CD8-positive, alpha-beta memory T cell (primary cell): ENCODE data around the gene NR2C2. TPM values are rescaled to one million over a fixed set of nuclear protein-coding genes. Genes with fewer than 3 reads are reported as not detected.

Source experiments
- CTCF ChIA-PET: fragments of 350-600 bp; sonication (Branson Sonifier 250); formaldehyde crosslinking; loops from one replicate; lab custom pipeline; 2021; ENCODE audit warnings: antibody characterized with exemption; lab: Charles Lee
- POLR2A ChIA-PET: fragments of 350-600 bp; sonication (Branson Sonifier 250); formaldehyde crosslinking; loops from one replicate; lab custom pipeline; 2021; ENCODE audit warnings: antibody characterized with exemption; lab: Charles Lee
- DNase-seq, 5 donors: peaks; one replicate each; pipeline versions ENCODE4 v3.0.0 to v3.0.0-alpha.2; 2020 to 2022; ENCODE audit warnings: mixed read lengths in 1 of 5
- H3K27ac ChIP-seq: one replicate; pipeline ENCODE4 v1.7.0; 2013; ENCODE audit warnings: low read depth, mild to moderate bottlenecking, low read length, moderate library complexity
- H3K27me3 ChIP-seq: 2 replicates; pipeline ENCODE4 v1.7.0; 2013; ENCODE audit warnings: low read length, mild to moderate bottlenecking; ENCODE audit not compliant: insufficient read depth, poor library complexity, severe bottlenecking
- H3K36me3 ChIP-seq: 2 replicates; pipeline ENCODE4 v1.7.0; 2013; ENCODE audit warnings: mild to moderate bottlenecking, low read length, moderate library complexity; ENCODE audit not compliant: insufficient read depth
- H3K4me1 ChIP-seq: 2 replicates; pipeline ENCODE4 v1.7.0; 2013; ENCODE audit warnings: mild to moderate bottlenecking, low read length, moderate library complexity; ENCODE audit not compliant: insufficient read depth
- H3K4me3 ChIP-seq: 2 replicates; pipeline ENCODE4 v1.7.0; 2013; ENCODE audit warnings: mild to moderate bottlenecking, low read length
- H3K9me3 ChIP-seq: 2 replicates; pipeline ENCODE4 v1.7.0; 2013; ENCODE audit warnings: mild to moderate bottlenecking, low read length
- H3K27ac Mint-ChIP-seq, 8 donors: one replicate each; pipeline ENCODE4 v1.8.0; 2020 to 2021; ENCODE audit warnings: mixed read lengths in 8 of 8, mild to moderate bottlenecking in 6 of 8, inconsistent platforms in 3 of 8, moderate library complexity in 3 of 8
- H3K27me3 Mint-ChIP-seq, 2 donors: one replicate each; pipeline ENCODE4 v1.8.0; 2020 to 2021; ENCODE audit warnings: mixed read lengths in 2 of 2, mild to moderate bottlenecking in 1 of 2, moderate library complexity in 1 of 2
- H3K36me3 Mint-ChIP-seq, 3 donors: one replicate each; pipeline ENCODE4 v1.8.0; 2020 to 2021; ENCODE audit warnings: mixed read lengths in 3 of 3, inconsistent platforms in 1 of 3, mild to moderate bottlenecking in 1 of 3
- H3K4me1 Mint-ChIP-seq, 3 donors: one replicate each; pipeline ENCODE4 v1.8.0; 2020 to 2021; ENCODE audit warnings: mixed read lengths in 3 of 3, inconsistent platforms in 1 of 3, mild to moderate bottlenecking in 1 of 3
- H3K4me3 Mint-ChIP-seq, 7 donors: one replicate each; pipeline ENCODE4 v1.8.0; 2020 to 2021; ENCODE audit warnings: mixed read lengths in 7 of 7, mild to moderate bottlenecking in 6 of 7, moderate library complexity in 4 of 7, inconsistent platforms in 2 of 7
- H3K9me3 Mint-ChIP-seq, 5 donors: one replicate each; pipeline ENCODE4 v1.8.0; 2020 to 2022; ENCODE audit warnings: mixed read lengths in 5 of 5, mild to moderate bottlenecking in 3 of 5, moderate library complexity in 2 of 5, inconsistent platforms in 1 of 5
- polyA plus RNA-seq: library from polyadenylated mRNA; unstranded; fragments of 300-500 nt; fragmentation: Illumina TruSeq; gene quantifications from one replicate; pipeline ENCODE4 v1.2.3, GENCODE V29; 2021
- total RNA-seq, 2 experiments: library from RNA; stranded (reverse); gene quantifications; one replicate each; pipeline ENCODE4 v1.2.3, GENCODE V29; 2021

Gene NR2C2
- total and polyA plus RNA-seq, 3 experiments from 2014 or later: 14.5 to 47.1 (median 46.7) TPM

GRCh38 chr3:14941871-14942270, 5.5 kb upstream of the NR2C2 start:
- CTCF ChIA-PET: no interaction called here
- H3K4me1 Mint-ChIP-seq: peaks cover 23 to 50% (median 32%) of the 10 kb centered on the region in 3 donors

GRCh38 chr3:14943042-14943441, 4.3 kb upstream of the NR2C2 start:
- Mint-ChIP-seq H3K4me1 (peaks cover 25 to 53% (median 33%) of the 10 kb centered on the region in 3 donors), H3K36me3 (peaks cover 4 to 45% (median 6%) of the 10 kb centered on the region in 3 donors), H3K27ac (peak overlapping the region in 5 of 8 donors; percentile 50 to 70 (median 60)), H3K27me3 (no peaks in the 10 kb centered on the region), H3K4me3 (peak overlapping the region in 1 of 7 donors; percentile 65), H3K9me3 (no peaks in the 10 kb centered on the region)
- Histone ChIP-seq H3K9me3 (no peaks in the 10 kb centered on the region), H3K4me1 (peaks cover 16% of the 10 kb centered on the region), H3K36me3 (peaks cover 12% of the 10 kb centered on the region), H3K27me3 (no peaks in the 10 kb centered on the region), H3K27ac (no peak overlapping the region), H3K4me3 (no peak overlapping the region)
- POLR2A ChIA-PET: no interaction called here
- CTCF ChIA-PET: interaction anchor here (0.8 to 1.5 kb wide), 2 partner anchors 17 to 21 kb away, joined by 3 to 4 read pairs; no protein-coding TSS in a partner anchor
- no peak for DNase-seq

More at GRCh38 chr3:14941871-14942270, 5.5 kb upstream of the NR2C2 start:
- no peak overlapping the region for H3K4me3 ChIP-seq
- no peaks in the 10 kb centered on the region for H3K9me3 Mint-ChIP-seq
- H3K27me3 ChIP-seq: no peaks in the 10 kb centered on the region
- H3K27ac Mint-ChIP-seq: peak overlapping the region in 6 of 8 donors; percentile 36 to 69 (median 54)
- H3K36me3 Mint-ChIP-seq: peaks cover 4 to 40% (median 6%) of the 10 kb centered on the region in 3 donors
- H3K27me3 Mint-ChIP-seq: no peaks in the 10 kb centered on the region
- H3K27ac ChIP-seq: no peak overlapping the region
- POLR2A ChIA-PET: no interaction called here
- DNase-seq: no peak
- peaks cover 15% of the 10 kb centered on the region for H3K4me1 ChIP-seq
- peaks cover 12% of the 10 kb centered on the region for H3K36me3 ChIP-seq
- peak overlapping the region in 1 of 7 donors; percentile 51 for H3K4me3 Mint-ChIP-seq
- H3K9me3 ChIP-seq: no peaks in the 10 kb centered on the region

GRCh38 chr3:14946236-14946635, 1.1 kb upstream of the NR2C2 start:
- Histone ChIP-seq H3K27ac (peak overlapping the region; percentile 94), H3K4me1 (peaks cover 33% of the 10 kb centered on the region), H3K27me3 (no peaks in the 10 kb centered on the region), H3K36me3 (peaks cover 12% of the 10 kb centered on the region), H3K9me3 (no peaks in the 10 kb centered on the region), H3K4me3 (peak overlapping the region; percentile 89)
- ChIA-PET CTCF (interaction anchor here (0.7 to 2.5 kb wide), 4 partner anchors 19 to 118 kb away, joined by 3 to 10 read pairs (median 4); no protein-coding TSS in a partner anchor), POLR2A (interaction anchor here (1.2 to 1.5 kb wide), 4 partner anchors 119 to 295 kb away, joined by 3 to 10 read pairs (median 6); partner anchors contain the start of genes CAPN7, CCDC174, MRPS25 and RBSN)
- Mint-ChIP-seq H3K36me3 (peaks cover 4 to 55% (median 6%) of the 10 kb centered on the region in 3 donors), H3K9me3 (no peaks in the 10 kb centered on the region), H3K4me3 (peak overlapping the region; percentile 86 to 98 (median 92)), H3K27ac (peak overlapping the region; percentile 48 to 96 (median 91)), H3K27me3 (no peaks in the 10 kb centered on the region), H3K4me1 (peaks cover 47 to 79% (median 55%) of the 10 kb centered on the region in 3 donors)
- DNase-seq: no peak

DNA sequence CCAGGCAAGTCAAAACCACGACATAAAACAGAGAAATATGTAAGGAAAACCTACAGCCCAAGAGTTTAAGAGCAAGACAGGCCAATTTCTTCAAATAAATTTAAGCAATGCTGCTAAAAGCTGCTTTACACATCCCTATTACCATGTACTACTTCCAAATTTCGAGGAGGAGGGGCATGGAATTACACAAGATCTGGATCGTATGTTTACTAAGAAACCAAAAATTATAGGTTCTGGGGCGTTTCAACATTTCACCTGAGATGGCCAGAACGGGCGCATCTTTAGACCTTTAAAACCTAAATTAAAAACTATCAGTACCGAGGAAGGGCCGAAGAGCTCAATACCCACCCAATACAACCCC, 664 bp upstream of the NR2C2 start:
- H3K9me3 ChIP-seq: no peaks in the 10 kb centered on the region
- H3K27me3 Mint-ChIP-seq: no peaks in the 10 kb centered on the region
- POLR2A ChIA-PET: interaction anchor here (1.2 to 1.5 kb wide), 4 partner anchors 118 to 296 kb away, joined by 3 to 10 read pairs (median 6); partner anchors contain the start of genes CAPN7, CCDC174, MRPS25 and RBSN
- H3K4me1 Mint-ChIP-seq: peaks cover 47 to 79% (median 54%) of the 10 kb centered on the region in 3 donors
- peak overlapping the region; percentile 86 to 98 (median 92) for H3K4me3 Mint-ChIP-seq
- no peaks in the 10 kb centered on the region for H3K9me3 Mint-ChIP-seq
- no peaks in the 10 kb centered on the region for H3K27me3 ChIP-seq
- H3K27ac Mint-ChIP-seq: peak overlapping the region; percentile 91 to 99 (median 94)
- peaks cover 12% of the 10 kb centered on the region for H3K36me3 ChIP-seq
- no peak for DNase-seq
- H3K27ac ChIP-seq: peak overlapping the region; percentile 94
- CTCF ChIA-PET: interaction anchor here (0.7 to 2.5 kb wide), 4 partner anchors 19 to 117 kb away, joined by 3 to 10 read pairs (median 4); no protein-coding TSS in a partner anchor
- peak overlapping the region; percentile 89 for H3K4me3 ChIP-seq
- peaks cover 33% of the 10 kb centered on the region for H3K4me1 ChIP-seq
- H3K36me3 Mint-ChIP-seq: peaks cover 4 to 55% (median 6%) of the 10 kb centered on the region in 3 donors

GRCh38 chr3:14947886-14948608, 664 bp downstream of the NR2C2 start:
- POLR2A ChIA-PET: interaction anchor here (0.5 to 1.5 kb wide), 10 partner anchors 9 to 769 kb away, joined by 3 to 17 read pairs (median 5); partner anchors contain the start of genes CAPN7, CCDC174, LSM3 and MRPS25
- Mint-ChIP-seq H3K4me3 (peak overlapping the region; percentile 98 to 100 (median 100)), H3K27ac (peak overlapping the region; percentile 93 to 100 (median 100)), H3K9me3 (no peaks in the 10 kb centered on the region), H3K4me1 (peaks cover 51 to 84% (median 59%) of the 10 kb centered on the region in 3 donors), H3K27me3 (no peaks in the 10 kb centered on the region), H3K36me3 (peaks cover 4 to 52% (median 6%) of the 10 kb centered on the region in 3 donors)
- peaks cover 33% of the 10 kb centered on the region for H3K4me1 ChIP-seq
- peak; percentile 94 to 97 (median 96) for DNase-seq
- CTCF ChIA-PET: no interaction called here
- H3K27me3 ChIP-seq: no peaks in the 10 kb centered on the region
- no peaks in the 10 kb centered on the region for H3K9me3 ChIP-seq
- peak overlapping the region; percentile 94 for H3K27ac ChIP-seq
- peak overlapping the region; percentile 94 for H3K4me3 ChIP-seq
- peaks cover 12% of the 10 kb centered on the region for H3K36me3 ChIP-seq

GRCh38 chr3:14948609-14949038, 1.2 kb downstream of the NR2C2 start:
- peak overlapping the region; percentile 98 to 100 (median 100) for H3K4me3 Mint-ChIP-seq
- no peaks in the 10 kb centered on the region for H3K9me3 Mint-ChIP-seq
- Histone ChIP-seq H3K4me3 (peak overlapping the region; percentile 85), H3K9me3 (no peaks in the 10 kb centered on the region), H3K36me3 (peaks cover 12% of the 10 kb centered on the region), H3K27me3 (no peaks in the 10 kb centered on the region), H3K27ac (peak overlapping the region; percentile 79), H3K4me1 (peaks cover 33% of the 10 kb centered on the region)
- ChIA-PET POLR2A (interaction anchor here (0.5 to 1.5 kb wide), 5 partner anchors 11 to 770 kb away, joined by 3 to 17 read pairs (median 5); partner anchors contain the start of genes CAPN7, CCDC174, LSM3 and RBSN), CTCF (no interaction called here)
- peaks cover 48 to 83% (median 60%) of the 10 kb centered on the region in 3 donors for H3K4me1 Mint-ChIP-seq
- no peaks in the 10 kb centered on the region for H3K27me3 Mint-ChIP-seq
- H3K36me3 Mint-ChIP-seq: peaks cover 4 to 47% (median 6%) of the 10 kb centered on the region in 3 donors
- peak overlapping the region; percentile 93 to 100 (median 100) for H3K27ac Mint-ChIP-seq
- no peak for DNase-seq

DNA sequence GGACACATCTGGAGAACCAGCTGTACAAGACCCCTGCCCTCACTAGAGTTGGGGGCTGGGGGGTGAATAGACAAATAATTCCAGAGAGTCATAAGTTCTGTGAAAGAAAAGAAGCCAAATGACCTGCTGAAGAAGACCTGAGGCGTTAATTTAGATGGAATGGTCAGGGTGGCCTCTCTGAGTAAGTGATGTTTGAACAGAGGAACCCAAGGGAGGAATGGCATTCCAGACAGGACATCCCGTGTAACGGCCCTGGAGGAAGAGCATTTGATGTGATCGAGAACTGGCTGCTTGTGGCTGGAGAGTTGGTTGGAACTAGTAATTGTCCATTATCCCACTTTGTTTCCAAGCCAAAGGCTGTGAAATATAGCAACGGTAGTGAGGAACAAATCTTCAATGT, 1.7 kb downstream of the NR2C2 start:
- Mint-ChIP-seq H3K4me3 (peak overlapping the region; percentile 98 to 100 (median 100)), H3K4me1 (peaks cover 46 to 81% (median 57%) of the 10 kb centered on the region in 3 donors), H3K27ac (peak overlapping the region; percentile 3 to 100 (median 98)), H3K27me3 (no peaks in the 10 kb centered on the region), H3K36me3 (peaks cover 4 to 43% (median 6%) of the 10 kb centered on the region in 3 donors), H3K9me3 (no peaks in the 10 kb centered on the region)
- POLR2A ChIA-PET: interaction anchor here (1.3 to 1.5 kb wide), 3 partner anchors 257 to 770 kb away, joined by 5 to 17 read pairs (median 6); partner anchors contain the start of genes CAPN7, CCDC174, LSM3 and XPC
- H3K27me3 ChIP-seq: no peaks in the 10 kb centered on the region
- peak overlapping the region; percentile 79 for H3K27ac ChIP-seq
- H3K4me1 ChIP-seq: peaks cover 33% of the 10 kb centered on the region
- DNase-seq: no peak
- H3K4me3 ChIP-seq: peak overlapping the region; percentile 85
- CTCF ChIA-PET: no interaction called here
- H3K9me3 ChIP-seq: no peaks in the 10 kb centered on the region
- H3K36me3 ChIP-seq: peaks cover 12% of the 10 kb centered on the region
